IPS-18c (cell line): ENCODE measurements around the gene DCAF10.

Experiments used
- H3K4me3 ChIP-seq: 2 replicates; pipeline ENCODE4 v1.7.0; 2013; ENCODE audit warnings: low read depth, mild to moderate bottlenecking, low read length, moderate library complexity; ENCODE audit not compliant: insufficient read depth
- H3K9me3 ChIP-seq: one replicate; pipeline ENCODE4 v1.6.1; 2013; ENCODE audit warnings: mild to moderate bottlenecking, low read length, moderate library complexity; ENCODE audit not compliant: control insufficient read depth, insufficient read depth

The DCAF10 gene

DNA sequence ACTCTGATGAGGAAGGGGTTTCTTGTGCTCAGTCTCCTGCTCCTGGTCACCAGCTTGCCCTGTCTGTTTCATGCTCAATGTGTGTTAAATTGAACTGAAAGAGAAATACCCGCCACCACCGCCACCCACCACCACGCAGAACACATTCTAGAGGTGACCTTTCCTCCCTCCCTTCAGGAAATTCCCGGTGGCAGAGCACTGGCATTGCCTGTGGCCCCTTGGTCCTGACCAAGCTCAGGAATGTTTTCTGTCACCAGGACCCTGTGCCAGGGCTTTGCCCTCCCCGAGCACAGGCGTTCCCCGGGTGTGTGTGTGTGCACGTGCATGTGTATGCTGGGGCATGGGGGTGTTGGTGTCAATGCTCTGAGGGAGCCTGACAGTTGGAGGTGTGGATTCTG is 113.6 kb downstream of the DCAF10 start:
- no peaks in the 10 kb centered on the region for H3K9me3 ChIP-seq
- no peak overlapping the region for H3K4me3 ChIP-seq

DNA sequence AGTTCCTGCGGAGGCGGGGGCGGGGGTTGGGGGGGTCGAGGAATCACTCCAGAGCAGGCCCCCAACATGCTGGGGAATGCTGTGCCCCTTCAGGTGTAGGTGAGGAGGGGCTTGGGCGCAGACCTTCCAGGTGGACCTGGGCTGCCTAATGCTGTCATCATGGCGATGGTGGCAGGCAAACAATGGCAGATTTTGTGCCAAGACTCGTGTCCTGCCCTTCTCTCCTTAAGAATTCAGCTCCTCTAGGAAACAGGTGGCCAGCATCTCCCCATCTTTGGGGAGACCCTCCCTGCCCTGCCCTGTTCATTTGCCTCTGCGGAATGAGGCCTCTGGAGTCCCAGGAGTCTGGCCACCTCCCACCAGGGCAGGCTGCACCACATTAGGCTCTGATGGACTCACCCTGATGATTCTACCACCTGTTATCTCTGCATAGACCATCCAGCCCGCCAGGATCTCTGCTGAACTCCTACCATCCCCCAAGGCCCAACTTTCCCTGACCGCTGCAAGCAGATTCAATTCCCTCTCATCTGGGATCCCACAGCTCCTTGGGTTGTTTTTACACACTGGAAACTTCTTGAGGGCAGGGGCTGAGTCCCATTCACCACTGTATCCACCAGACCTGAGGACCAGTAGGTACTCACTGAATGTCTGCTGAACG is 114.2 kb downstream of the DCAF10 start:
- H3K9me3 ChIP-seq, result no peaks in the 10 kb centered on the region
- no peak overlapping the region for H3K4me3 ChIP-seq

DNA sequence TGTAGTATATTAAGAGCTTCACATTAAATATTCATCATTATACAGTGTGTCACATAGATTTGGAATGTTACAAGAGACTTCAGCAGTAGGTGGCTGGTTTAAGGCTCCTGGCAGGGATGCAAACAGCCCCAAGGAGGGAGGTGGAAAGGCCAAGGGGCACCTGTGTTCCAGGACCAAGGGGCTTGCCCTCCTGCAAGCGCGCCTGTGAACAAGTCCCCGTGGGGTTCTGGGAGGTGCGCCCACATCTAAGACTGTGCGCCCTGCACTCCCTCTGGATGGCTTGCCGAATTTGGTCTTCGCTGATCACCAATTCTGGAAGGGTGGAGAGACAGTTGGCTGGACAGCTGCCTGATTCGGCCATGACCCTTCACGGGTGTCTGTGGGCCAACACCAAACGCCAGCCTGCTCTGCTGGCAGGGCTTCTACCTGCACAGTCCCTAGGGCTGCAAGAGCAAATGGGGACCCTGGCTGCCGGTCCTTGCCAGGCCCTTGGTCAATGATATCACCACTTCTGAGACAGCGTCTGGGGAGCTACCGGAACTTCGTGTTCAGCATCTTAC is 115.4 kb downstream of the DCAF10 start:
- no peak overlapping the region for H3K4me3 ChIP-seq

DNA sequence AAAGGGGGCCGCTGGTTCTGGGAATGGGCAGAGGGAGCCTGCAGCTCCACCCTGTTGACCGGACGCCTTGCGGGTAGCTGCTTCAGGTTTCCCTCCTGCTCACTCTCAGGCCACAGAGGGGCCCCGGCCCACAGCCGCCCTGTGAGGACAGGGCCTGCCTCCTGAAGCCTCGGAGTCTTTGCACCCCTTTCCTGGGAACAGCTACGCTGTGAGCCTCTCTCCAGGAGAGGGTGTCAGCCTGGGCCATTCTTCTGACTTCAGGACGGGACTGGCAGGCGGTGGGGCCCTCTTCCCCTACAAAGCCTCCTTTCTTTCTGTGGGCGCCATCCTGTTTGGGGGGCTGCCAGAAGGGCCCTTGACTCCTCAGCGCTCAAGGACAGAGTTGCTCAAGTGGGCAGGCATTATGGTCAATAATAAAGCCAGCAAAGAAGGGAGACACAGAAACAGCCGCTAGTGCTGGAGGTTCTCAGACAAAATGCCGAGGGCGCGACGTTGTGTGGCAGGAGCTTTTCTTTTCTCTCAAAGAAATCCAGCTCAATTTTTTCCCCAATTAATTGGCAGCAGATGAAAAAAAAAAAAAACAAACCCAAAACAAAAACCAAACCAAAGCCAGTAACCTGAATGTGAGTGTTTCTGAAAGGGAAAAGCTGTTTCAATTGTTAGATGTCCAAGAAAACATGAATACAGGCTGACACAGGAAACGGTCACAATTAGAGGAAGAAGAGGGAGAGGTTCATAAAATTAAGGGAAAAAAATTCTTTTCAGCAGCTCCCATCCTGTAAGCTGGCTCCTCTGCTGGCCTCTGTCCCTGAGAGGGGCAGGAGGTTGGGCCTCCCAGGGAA is 116.1 kb downstream of the DCAF10 start:
- Histone ChIP-seq H3K4me3 (no peak overlapping the region), H3K9me3 (no peaks in the 10 kb centered on the region)

More for the DNA sequence above, 115.4 kb downstream of the DCAF10 start:
- H3K9me3 ChIP-seq, result no peaks in the 10 kb centered on the region
